Retinal pigment epithelial cell (primary cell): ENCODE measurements around the gene OSBPL10.

ENCODE experiments used
- DNase-seq: peaks from one replicate; pipeline ENCODE4 v3.0.0-alpha.2; 2010; ENCODE audit warnings: low read depth
- H3K4me3 ChIP-seq: 2 replicates; pipeline ENCODE4 v1.5.1; 2011; ENCODE audit warnings: mild to moderate bottlenecking, low read length, control low read depth, moderate library complexity
- TF ChIP-seq, protein P1 (sequence below): conservative IDR thresholded peaks from 2 replicates; pipeline ENCODE4 v1.5.1; 2011; ENCODE audit warnings: low read depth, low read length, control low read depth, inconsistent platforms

OSBPL10 gene

DNA sequence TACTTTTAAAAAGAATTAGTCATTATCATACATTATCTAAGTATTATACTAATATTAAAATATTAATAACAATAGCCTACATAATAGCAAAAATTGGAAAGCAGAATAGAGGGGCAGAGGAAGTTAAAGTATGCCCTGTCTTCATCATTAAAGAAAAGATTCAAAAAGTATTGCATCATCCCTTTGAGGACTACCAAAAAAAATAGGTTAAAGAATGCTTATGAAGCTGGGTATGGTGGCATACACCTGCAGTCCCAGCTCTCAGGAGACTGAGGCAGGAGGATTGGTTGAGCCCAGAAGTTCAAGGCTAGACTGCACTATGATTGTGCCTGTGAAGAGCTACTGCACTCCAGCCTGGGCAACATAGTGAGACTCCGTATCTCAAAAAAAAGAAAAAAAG, 240.7 kb downstream of the OSBPL10 start:
- H3K4me3 ChIP-seq = no peak overlapping the region
- TF ChIP-seq, protein P1, sequence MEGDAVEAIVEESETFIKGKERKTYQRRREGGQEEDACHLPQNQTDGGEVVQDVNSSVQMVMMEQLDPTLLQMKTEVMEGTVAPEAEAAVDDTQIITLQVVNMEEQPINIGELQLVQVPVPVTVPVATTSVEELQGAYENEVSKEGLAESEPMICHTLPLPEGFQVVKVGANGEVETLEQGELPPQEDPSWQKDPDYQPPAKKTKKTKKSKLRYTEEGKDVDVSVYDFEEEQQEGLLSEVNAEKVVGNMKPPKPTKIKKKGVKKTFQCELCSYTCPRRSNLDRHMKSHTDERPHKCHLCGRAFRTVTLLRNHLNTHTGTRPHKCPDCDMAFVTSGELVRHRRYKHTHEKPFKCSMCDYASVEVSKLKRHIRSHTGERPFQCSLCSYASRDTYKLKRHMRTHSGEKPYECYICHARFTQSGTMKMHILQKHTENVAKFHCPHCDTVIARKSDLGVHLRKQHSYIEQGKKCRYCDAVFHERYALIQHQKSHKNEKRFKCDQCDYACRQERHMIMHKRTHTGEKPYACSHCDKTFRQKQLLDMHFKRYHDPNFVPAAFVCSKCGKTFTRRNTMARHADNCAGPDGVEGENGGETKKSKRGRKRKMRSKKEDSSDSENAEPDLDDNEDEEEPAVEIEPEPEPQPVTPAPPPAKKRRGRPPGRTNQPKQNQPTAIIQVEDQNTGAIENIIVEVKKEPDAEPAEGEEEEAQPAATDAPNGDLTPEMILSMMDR = no peak
- no peak for DNase-seq

DNA sequence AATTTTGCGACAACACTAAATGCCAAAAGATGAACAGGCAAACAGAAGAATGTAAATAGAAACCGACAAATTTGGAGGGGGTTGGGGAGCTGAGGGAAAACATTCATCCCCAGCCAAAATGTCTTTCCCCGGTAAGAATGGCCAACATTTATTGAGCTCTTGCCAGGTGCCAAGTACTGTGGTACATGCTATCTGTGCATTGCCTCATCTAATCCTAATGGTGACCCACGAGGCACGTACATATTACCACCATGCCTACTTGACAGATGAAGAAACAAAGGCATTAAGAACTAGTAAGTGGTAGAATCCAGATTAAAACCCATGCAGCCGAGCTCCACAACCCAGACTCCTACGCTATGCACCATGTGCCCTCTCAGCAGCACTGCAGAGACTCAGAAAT, 242.7 kb downstream of the OSBPL10 start:
- H3K4me3 ChIP-seq = no peak overlapping the region
- TF ChIP-seq, protein P1 = no peak
- DNase-seq = no peak

DNA sequence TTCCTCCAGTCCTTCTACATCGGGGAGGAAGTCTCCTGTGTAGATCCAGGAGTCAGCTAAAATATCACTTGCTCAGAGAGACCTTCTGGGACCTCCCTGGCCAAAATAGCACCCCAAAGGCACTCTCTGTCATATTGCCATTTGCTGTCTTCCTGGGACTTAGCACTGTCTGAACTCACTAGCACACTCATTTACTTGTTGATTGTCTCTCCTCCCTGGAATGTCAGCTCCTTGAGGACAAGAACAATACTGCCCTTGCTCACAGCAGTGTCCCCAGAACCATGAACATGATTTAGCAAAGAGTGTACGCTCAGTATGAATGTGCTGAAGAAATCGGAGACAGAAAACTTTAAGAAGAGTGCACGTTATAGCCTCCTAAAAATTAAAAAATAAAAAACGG, 245.4 kb downstream of the OSBPL10 start:
- no peak for DNase-seq
- TF ChIP-seq, protein P1 = no peak
- H3K4me3 ChIP-seq = no peak overlapping the region

DNA sequence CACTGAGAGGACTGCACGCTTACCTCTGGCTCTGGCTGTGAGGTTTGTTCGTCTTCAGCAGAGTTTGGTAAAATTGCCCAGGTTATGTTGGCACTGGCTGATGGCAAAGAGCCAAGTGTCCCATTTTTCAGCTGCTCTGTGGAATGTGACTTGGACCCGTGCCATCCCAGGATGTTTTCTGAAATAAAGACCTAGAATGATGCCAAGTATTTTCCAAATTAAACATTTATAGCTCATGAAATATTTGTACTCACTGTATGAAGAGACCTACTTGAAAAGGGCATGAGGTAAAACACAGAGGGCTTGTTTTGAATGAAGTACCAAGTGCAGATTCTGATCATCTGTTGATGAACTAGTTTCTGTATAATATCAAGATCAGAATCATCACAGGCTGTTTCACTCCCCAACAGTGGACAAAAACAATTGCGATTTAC, 247.8 kb downstream of the OSBPL10 start:
- DNase-seq = peak; percentile 47

DNA sequence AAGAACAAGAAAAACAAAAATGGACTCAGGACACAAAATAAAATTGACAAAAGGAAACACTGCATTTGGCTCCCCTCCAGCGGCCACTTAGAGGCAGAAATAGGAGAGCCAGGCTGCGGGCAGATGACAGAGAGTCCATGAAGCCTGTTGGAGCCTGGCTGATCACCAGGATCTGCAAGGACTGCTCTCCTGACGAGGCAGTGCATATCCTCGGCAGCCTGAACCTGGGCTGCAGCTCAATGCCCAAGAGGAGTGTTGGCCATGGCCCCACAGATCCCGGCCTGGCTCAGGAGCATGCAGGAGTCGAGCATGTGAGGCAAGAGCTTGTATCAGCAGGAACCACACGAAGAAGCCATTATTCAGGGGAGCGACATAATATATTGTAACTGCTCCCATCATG, 248.5 kb downstream of the OSBPL10 start:
- no peak for DNase-seq
- no peak overlapping the region for H3K4me3 ChIP-seq
- TF ChIP-seq, protein P1 = no peak

More for the DNA sequence above, 247.8 kb downstream of the OSBPL10 start:
- TF ChIP-seq, protein P1 = no peak
- H3K4me3 ChIP-seq = no peak overlapping the region

DNA sequence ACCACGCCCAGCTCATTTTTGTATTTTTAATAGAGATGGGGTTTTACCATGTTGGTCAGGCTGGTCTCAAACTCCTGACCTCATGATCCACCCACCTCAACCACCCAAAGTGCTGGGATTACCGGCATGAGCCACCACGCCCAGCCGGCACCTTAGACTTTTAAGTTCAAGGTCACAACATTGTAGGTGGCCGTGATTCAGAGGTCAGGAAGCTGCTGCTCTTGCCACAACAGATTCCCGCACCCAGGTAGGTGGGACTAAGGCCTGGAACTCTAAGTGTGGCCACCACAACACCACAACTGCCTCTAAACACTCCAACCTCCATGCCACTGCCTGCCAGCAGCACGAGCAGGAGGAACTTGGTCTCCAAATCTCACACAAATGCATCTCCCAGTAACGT, 251.5 kb downstream of the OSBPL10 start:
- TF ChIP-seq, protein P1 = no peak
- H3K4me3 ChIP-seq = no peak overlapping the region
- DNase-seq = no peak

DNA sequence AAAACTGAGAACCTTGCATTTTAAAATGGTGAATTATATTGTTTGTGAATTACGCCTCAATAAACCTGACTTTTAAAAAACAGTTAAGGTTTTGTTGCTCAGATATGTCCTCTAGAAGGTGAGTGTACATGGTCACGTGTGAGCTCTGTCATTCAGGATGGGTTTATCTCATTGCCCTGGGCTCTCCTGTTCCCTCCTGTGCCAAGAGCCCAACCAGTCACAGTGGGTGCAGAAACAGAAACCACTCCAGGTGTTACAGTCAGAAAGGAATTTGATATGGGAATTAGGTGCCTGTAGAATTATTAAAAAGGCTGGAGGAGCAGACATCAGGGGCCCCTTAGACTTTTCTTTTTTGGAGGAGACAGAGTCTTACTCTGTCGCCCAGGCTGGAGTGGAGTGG, 252.0 kb downstream of the OSBPL10 start:
- no peak overlapping the region for H3K4me3 ChIP-seq
- DNase-seq = no peak
- TF ChIP-seq, protein P1 = no peak
